ENCODE data around the gene SMG6.

DNA sequence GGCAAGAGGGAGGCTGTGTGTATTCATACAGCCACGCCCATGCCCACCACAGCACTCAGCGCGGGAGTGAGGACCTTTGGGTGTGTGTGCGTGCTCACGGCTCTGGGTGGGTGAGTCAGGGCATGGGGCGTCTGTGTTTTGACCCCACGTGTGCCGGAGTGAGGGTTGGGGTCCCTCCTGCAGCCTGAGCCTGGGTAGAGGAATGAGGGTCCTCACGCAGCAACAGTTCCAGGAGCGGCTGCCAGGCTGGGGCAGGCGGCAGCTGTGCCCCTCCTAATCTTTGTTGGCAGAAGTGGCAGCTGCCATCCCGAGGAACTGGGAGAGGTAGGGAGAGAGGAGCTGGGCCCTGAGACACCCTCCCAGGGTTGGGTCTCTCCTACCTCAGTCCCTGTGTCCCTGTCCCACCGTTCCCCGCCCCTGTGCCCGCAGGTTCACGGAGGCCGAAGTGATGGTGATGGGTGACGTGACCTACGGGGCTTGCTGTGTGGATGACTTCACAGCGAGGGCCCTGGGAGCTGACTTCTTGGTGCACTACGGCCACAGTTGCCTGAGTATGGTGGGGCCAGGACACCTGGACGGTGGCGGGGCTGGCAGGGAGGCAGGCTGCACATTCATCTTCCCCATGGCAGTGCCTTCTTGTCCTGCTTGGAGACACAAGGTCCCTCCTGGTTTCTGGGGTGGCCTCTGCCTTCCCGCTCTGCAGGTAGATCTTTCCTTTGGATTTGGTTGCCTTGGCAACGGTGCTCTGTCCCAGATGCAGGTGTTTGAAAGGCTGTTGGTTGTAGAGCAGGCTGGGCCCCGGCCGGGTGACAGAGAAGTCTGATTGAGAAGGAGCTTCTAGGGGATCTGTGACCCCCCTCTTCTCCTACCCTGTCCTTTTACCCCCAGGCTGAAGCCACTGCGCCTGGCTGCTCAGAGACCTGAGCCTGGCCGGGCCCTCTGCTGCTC lies 267.8 kb downstream of the SMG6 start:
- TF ChIP-seq POLR2A (IDR thresholded peaks at IDR 0.05; ENCODE audit: low read length) (no peak), GATA1 (IDR thresholded peaks at IDR 0.05; ENCODE audit: low read depth, low read length) (no peak)

Data from erythroblast (primary cell).